Measurements from ENCODE around the gene MIER3. TPM values are rescaled to one million over a fixed set of nuclear protein-coding genes. Genes with fewer than 3 reads are reported as not detected.

The MIER3 gene
- polyA plus RNA-seq, 1 donor from 2014 or later, result 51.8 TPM

GRCh38 chr5:56974241-56974640 lies 22.3 kb upstream of the MIER3 start:
- no peaks in the 10 kb centered on the region for H3K36me3 ChIP-seq (ENCODE audit: insufficient read depth, low read length)
- H3K27me3 ChIP-seq (ENCODE audit: insufficient read depth, low read depth, low read length), result no peaks in the 10 kb centered on the region
- TF ChIP-seq RAD21 (conservative IDR thresholded peaks at IDR 0.05) (no peak), SMC3 (conservative IDR thresholded peaks at IDR 0.05; ENCODE audit: poor library complexity) (no peak), MXI1 (conservative IDR thresholded peaks at IDR 0.05; ENCODE audit: poor library complexity, severe bottlenecking) (no peak), EZH2 (IDR thresholded peaks at IDR 0.05; ENCODE audit: borderline replicate concordance, insufficient read depth, low read length, poor library complexity, severe bottlenecking) (no peak), POLR2AphosphoS5 (IDR thresholded peaks at IDR 0.05) (no peak), REST (IDR thresholded peaks at IDR 0.05; ENCODE audit: borderline replicate concordance) (no peak), EP300 (conservative IDR thresholded peaks at IDR 0.05; ENCODE audit: poor library complexity, severe bottlenecking) (no peak), TAF1 (IDR thresholded peaks at IDR 0.05; ENCODE audit: low read depth) (no peak), CTCF (IDR thresholded peaks at IDR 0.05; ENCODE audit: poor library complexity, severe bottlenecking) (no peak)
- H3F3A ChIP-seq (ENCODE audit: insufficient read depth, low read length, poor library complexity, severe bottlenecking), result no peaks in the 10 kb centered on the region
- no peak overlapping the region for H3K9ac ChIP-seq (ENCODE audit: low read length)
- no peaks in the 10 kb centered on the region for H3K9me2 ChIP-seq (ENCODE audit: insufficient read depth, low read length)
- H3K27ac ChIP-seq (ENCODE audit: low read length), result no peak overlapping the region
- H3K4me2 ChIP-seq (ENCODE audit: low read length), result no peak overlapping the region
- no peak overlapping the region for H3K4me3 ChIP-seq (ENCODE audit: low read length)
- H3K79me2 ChIP-seq (replicated peaks; ENCODE audit: insufficient read depth, low read length), result no peaks in the 10 kb centered on the region
- no peak overlapping the region for H2AFZ ChIP-seq (ENCODE audit: low read depth, low read length)
- no peaks in the 10 kb centered on the region for H3K9me3 ChIP-seq (ENCODE audit: low read length)
- no peaks in the 10 kb centered on the region for H4K20me1 ChIP-seq (ENCODE audit: insufficient read depth)

- Histone ChIP-seq H3K9me2 (ENCODE audit: insufficient read depth, low read length) (no peaks in the 10 kb centered on the region), H3K36me3 (ENCODE audit: insufficient read depth, low read length) (no peaks in the 10 kb centered on the region), H3K27ac (ENCODE audit: low read length) (no peak overlapping the region), H2AFZ (ENCODE audit: low read depth, low read length) (no peak overlapping the region), H3K9me3 (ENCODE audit: low read length) (no peaks in the 10 kb centered on the region), H3K4me2 (ENCODE audit: low read length) (no peak overlapping the region), H3K79me2 (replicated peaks; ENCODE audit: insufficient read depth, low read length) (no peaks in the 10 kb centered on the region), H4K20me1 (ENCODE audit: insufficient read depth) (no peaks in the 10 kb centered on the region), H3K4me3 (ENCODE audit: low read length) (no peak overlapping the region), H3K9ac (ENCODE audit: low read length) (no peak overlapping the region), H3F3A (ENCODE audit: insufficient read depth, low read length, poor library complexity, severe bottlenecking) (no peaks in the 10 kb centered on the region), H3K27me3 (ENCODE audit: insufficient read depth, low read depth, low read length) (no peaks in the 10 kb centered on the region)
- TF ChIP-seq RAD21 (conservative IDR thresholded peaks at IDR 0.05), result no peak
- no peak for TF ChIP-seq CTCF (IDR thresholded peaks at IDR 0.05; ENCODE audit: poor library complexity, severe bottlenecking)
- no peak for TF ChIP-seq MXI1 (conservative IDR thresholded peaks at IDR 0.05; ENCODE audit: poor library complexity, severe bottlenecking)
- TF ChIP-seq POLR2AphosphoS5 (IDR thresholded peaks at IDR 0.05), result no peak
- no peak for TF ChIP-seq REST (IDR thresholded peaks at IDR 0.05; ENCODE audit: borderline replicate concordance)
Observed at GRCh38 chr5:56973473-56973872, 21.6 kb upstream of the MIER3 start.
